K562 (cell line): ENCODE measurements around the gene MPZL1. TPM values are rescaled to one million over a fixed set of nuclear protein-coding genes. Genes with fewer than 3 reads are reported as not detected.

Source experiments
- ASH1L ChIP-seq: fragments of 450-650 bp; IDR thresholded peaks from 2 replicates; pipeline ENCODE4 v1.6.1; 2018; ENCODE audit warnings: borderline replicate concordance, mild to moderate bottlenecking, low read depth; ENCODE audit not compliant: partially characterized antibody
- ATF4 ChIP-seq: fragments of 450-650 bp; formaldehyde crosslinking; IDR thresholded peaks from 2 replicates; pipeline ENCODE4 v1.4.0; 2022; ENCODE audit warnings: mild to moderate bottlenecking, moderate library complexity
- CREB3 ChIP-seq: fragments of 450-650 bp; conservative IDR thresholded peaks from 2 replicates; pipeline ENCODE4 v1.6.1; 2016; ENCODE audit warnings: missing genetic modification characterization, low read depth, mild to moderate bottlenecking, missing compliant biosample characterization, moderate library complexity
- ESRRA ChIP-seq: fragments of 450-650 bp; IDR thresholded peaks from 2 replicates; pipeline ENCODE4 v1.6.1; 2014; ENCODE audit warnings: low read depth, mild to moderate bottlenecking, moderate library complexity, borderline replicate concordance
- FOS ChIP-seq: IDR thresholded peaks from 3 replicates; pipeline ENCODE4 v1.6.1; 2011; ENCODE audit not compliant: insufficient read length; ENCODE audit errors: extremely low read depth
- FOXM1 ChIP-seq, 2 experiments: fragments of 450-650 bp in 1 of 2; sonication (generic) in 1 of 2; formaldehyde crosslinking in 1 of 2; IDR thresholded peaks; 2 replicates each; pipeline versions ENCODE4 v1.6.1 to v1.9.0; 2017 to 2022; ENCODE audit warnings: low read depth in 2 of 2, mild to moderate bottlenecking in 2 of 2, missing genetic modification reagents in 1 of 2, moderate library complexity in 1 of 2
- HDAC8 ChIP-seq: fragments of 450-650 bp; IDR thresholded peaks from 2 replicates; pipeline ENCODE4 v1.6.1; 2016; ENCODE audit warnings: mild to moderate bottlenecking, missing genetic modification characterization, moderate library complexity, missing compliant biosample characterization
- MTA3 ChIP-seq: fragments of 450-650 bp; formaldehyde crosslinking; IDR thresholded peaks from 2 replicates; pipeline ENCODE4 v1.6.1; 2017; ENCODE audit warnings: mild to moderate bottlenecking, borderline replicate concordance
- NFE2 ChIP-seq: IDR thresholded peaks from 2 replicates; pipeline ENCODE4 v1.6.1; 2014; ENCODE audit warnings: antibody characterized with exemption, low read depth
- NR3C1 ChIP-seq: sonication (generic); formaldehyde crosslinking; IDR thresholded peaks from 2 replicates; pipeline ENCODE4 v1.8.1; 2022; ENCODE audit warnings: missing genetic modification reagents
- SNAPC5 ChIP-seq: fragments of 250-450 bp; sonication (Bioruptor Pico); IDR thresholded peaks from 2 replicates; pipeline ENCODE4 v1.8.0; 2021; ENCODE audit warnings: moderate library complexity, mild to moderate bottlenecking, inconsistent platforms
- SRSF1 ChIP-seq: fragments of 200-400 bp; formaldehyde crosslinking; IDR thresholded peaks from 2 replicates; pipeline ENCODE4 v1.6.1; 2017; ENCODE audit warnings: mild to moderate bottlenecking, low read depth, low read length, moderate library complexity
- TCF7L2 ChIP-seq: fragments of 150-350 bp; IDR thresholded peaks from 2 replicates; pipeline ENCODE4 v1.6.1; 2016; ENCODE audit warnings: low read depth, mild to moderate bottlenecking, low read length, moderate library complexity
- THRAP3 ChIP-seq: fragments of 450-650 bp; IDR thresholded peaks from 2 replicates; pipeline ENCODE4 v1.6.1; 2016; ENCODE audit warnings: mild to moderate bottlenecking, inconsistent platforms, borderline replicate concordance
- ZFPM2 ChIP-seq: fragments of 250-450 bp; sonication (Bioruptor Pico); IDR thresholded peaks from 2 replicates; pipeline ENCODE4 v1.5.1; 2022; ENCODE audit warnings: mild to moderate bottlenecking
- ZNF175 ChIP-seq: fragments of 200-800 bp; sonication (Bioruptor generic); IDR thresholded peaks from 2 replicates; pipeline ENCODE4 v1.6.1; 2016; ENCODE audit warnings: low read depth, mild to moderate bottlenecking, missing genetic modification characterization, missing compliant biosample characterization
- ZNF263 ChIP-seq: sonication (generic); formaldehyde crosslinking; IDR thresholded peaks from 2 replicates; pipeline ENCODE4 v1.8.0; 2022; ENCODE audit warnings: mild to moderate bottlenecking, missing genetic modification reagents, borderline replicate concordance
- ZNF277 ChIP-seq: fragments of 250-450 bp; sonication (Bioruptor Pico); IDR thresholded peaks from 2 replicates; pipeline ENCODE4 v1.8.0; 2022; ENCODE audit warnings: inconsistent platforms, mild to moderate bottlenecking, moderate library complexity, borderline replicate concordance
- ZNF3 ChIP-seq: fragments of 250-450 bp; sonication (Bioruptor Pico); IDR thresholded peaks from 2 replicates; pipeline ENCODE4 v1.5.0; 2021; ENCODE audit warnings: mild to moderate bottlenecking, moderate library complexity
- ZNF398 ChIP-seq: fragments of 250-450 bp; sonication (Bioruptor Pico); IDR thresholded peaks from 2 replicates; pipeline ENCODE4 v1.8.0; 2021; ENCODE audit warnings: moderate library complexity, mild to moderate bottlenecking, inconsistent platforms
- ZNF76 ChIP-seq: fragments of 250-450 bp; sonication (Bioruptor Pico); IDR thresholded peaks from 2 replicates; pipeline ENCODE4 v1.4.0; 2020; ENCODE audit warnings: mild to moderate bottlenecking, moderate library complexity, borderline replicate concordance
- ZNF764 ChIP-seq: fragments of 250-450 bp; sonication (Bioruptor Pico); IDR thresholded peaks from 2 replicates; pipeline ENCODE4 v1.4.0; 2020; ENCODE audit warnings: low read depth, mild to moderate bottlenecking, moderate library complexity
- polyA plus RNA-seq, 8 experiments: library from polyadenylated mRNA; depleted of rRNA in 4 of 8; stranded (reverse) in 5 of 8; unstranded in 3 of 8; fragments of >200 nt; fragmentation: Nextera tagmentation in 2 of 8; fragmentation: Illumina TruSeq in 1 of 8; extraction: Ambion mirVana in 2 of 8; extraction: Trizol in 1 of 8; gene quantifications; 2 replicates each; pipeline versions ENCODE4 v1.2.1 to v1.2.3, GENCODE V29; 2011 to 2014; ENCODE audit warnings: inconsistent platforms in 1 of 8, missing spikeins in 1 of 8
- total RNA-seq, 7 experiments: library from RNA; depleted of rRNA in 6 of 7; stranded (reverse); fragments of >200 nt in 6 of 7; fragmentation: Illumina TruSeq in 2 of 7; extraction: Trizol in 2 of 7; gene quantifications; 2 replicates each; pipeline versions ENCODE4 v1.2.1 to v1.2.3, GENCODE V29; 2011 to 2021; ENCODE audit warnings: low replicate concordance in 1 of 7

Gene MPZL1
- total and polyA plus RNA-seq, 9 of the 15 experiments (the other 6 are each of a cell fraction or from before 2014, with no cell fraction given) = 14.5 to 153 (median 66.5) TPM

- TF ChIP-seq ZNF398 (CRISPR knock-in tag) (no peak), NFE2 (no peak), ZNF76 (CRISPR knock-in tag) (no peak), SNAPC5 (CRISPR knock-in tag) (no peak), THRAP3 (no peak), ZFPM2 (no peak), ZNF277 (CRISPR knock-in tag) (no peak), ZNF3 (CRISPR knock-in tag) (no peak), ASH1L (no peak), ZNF764 (CRISPR knock-in tag) (no peak), ZNF175 (peak; percentile 95), TCF7L2 (no peak), SRSF1 (no peak), MTA3 (no peak), ZNF263 (CRISPR knock-in tag) (no peak), NR3C1 (no peak), ESRRA (peak; percentile 39; the same call in 1 of the 2 replicates), CREB3 (tag) (0 out of 2 replicates have a peak, but pooled peaks have one; percentile 51), FOS (no peak), ATF4 (CRISPR knock-in tag) (peak; percentile 96), HDAC8 (tag) (no peak), FOXM1 (IDR thresholded peaks at IDR 0.05; ENCODE audit: low read depth) (no peak), FOXM1 (CRISPR knock-in tag; IDR thresholded peaks at IDR 0.05; ENCODE audit: low read depth) (no peak)
These were observed 103.8 kb downstream of the MPZL1 start (continued) for GRCh38 chr1:167825419-167826079.
